C4-2B (cell line): ENCODE results near the gene HMGXB4.

Experiments used
- H3K27ac ChIP-seq: fragments of 450-650 bp; 2 replicates; pipeline ENCODE4 v1.5.1; 2017
- CTCF ChIP-seq: fragments of 450-650 bp; conservative IDR thresholded peaks from 2 replicates; pipeline ENCODE4 v1.5.1; 2017; ENCODE audit warnings: mild to moderate bottlenecking
- ZFX ChIP-seq: fragments of 450-650 bp; IDR thresholded peaks from 2 replicates; pipeline ENCODE4 v1.6.1; 2017

The HMGXB4 gene

GRCh38 chr22:35306350-35306967 lies 49.2 kb downstream of the HMGXB4 start:
- TF ChIP-seq CTCF (no peak), ZFX (no peak)
- H3K27ac ChIP-seq = no peak overlapping the region

- H3K27ac ChIP-seq = no peak overlapping the region
Observed at GRCh38 chr22:35307372-35307771, 50.1 kb downstream of the HMGXB4 start.

GRCh38 chr22:35307892-35308291 lies 50.6 kb downstream of the HMGXB4 start:
- TF ChIP-seq CTCF (no peak), ZFX (no peak)
- no peak overlapping the region for H3K27ac ChIP-seq

More at GRCh38 chr22:35307372-35307771, 50.1 kb downstream of the HMGXB4 start:
- TF ChIP-seq ZFX = no peak
- TF ChIP-seq CTCF = no peak

- TF ChIP-seq CTCF = no peak
- TF ChIP-seq ZFX = no peak
- H3K27ac ChIP-seq = no peak overlapping the region
Observed at GRCh38 chr22:35308480-35309021, 51.3 kb downstream of the HMGXB4 start.

- no peak overlapping the region for H3K27ac ChIP-seq
- no peak for TF ChIP-seq ZFX
- no peak for TF ChIP-seq CTCF
Observed at GRCh38 chr22:35310556-35311550, 53.6 kb downstream of the HMGXB4 start.

GRCh38 chr22:35311551-35311999 lies 54.3 kb downstream of the HMGXB4 start:
- TF ChIP-seq ZFX (no peak), CTCF (no peak)
- H3K27ac ChIP-seq = no peak overlapping the region
